Smooth muscle cell of the brain vasculature (primary cell): ENCODE results near the gene ANKEF1.

Experiments
- DNase-seq: peaks from one replicate; pipeline ENCODE4 v3.0.0-alpha.2; 2012; ENCODE audit warnings: low read depth, low spot score

Gene ANKEF1

DNA sequence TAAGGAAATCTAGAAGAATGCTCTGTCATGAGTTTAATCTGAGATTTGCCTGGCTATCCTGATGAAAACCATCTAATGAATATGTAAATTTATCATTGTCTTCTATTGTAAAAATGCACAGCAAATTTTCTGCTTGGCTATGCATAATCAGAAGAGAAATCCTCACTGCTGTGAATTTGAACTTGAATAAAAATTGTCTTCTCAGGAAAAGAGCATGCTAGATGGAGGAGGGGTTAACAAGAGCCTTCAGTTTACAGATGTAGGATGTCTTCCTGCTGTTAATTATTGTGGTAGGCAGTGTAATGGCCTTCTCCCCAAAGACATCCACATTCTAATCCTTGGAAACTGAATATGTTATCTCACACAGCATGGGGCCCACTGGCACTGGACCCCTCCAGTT lies 45.8 kb downstream of the ANKEF1 start:
- no peak for DNase-seq

DNA sequence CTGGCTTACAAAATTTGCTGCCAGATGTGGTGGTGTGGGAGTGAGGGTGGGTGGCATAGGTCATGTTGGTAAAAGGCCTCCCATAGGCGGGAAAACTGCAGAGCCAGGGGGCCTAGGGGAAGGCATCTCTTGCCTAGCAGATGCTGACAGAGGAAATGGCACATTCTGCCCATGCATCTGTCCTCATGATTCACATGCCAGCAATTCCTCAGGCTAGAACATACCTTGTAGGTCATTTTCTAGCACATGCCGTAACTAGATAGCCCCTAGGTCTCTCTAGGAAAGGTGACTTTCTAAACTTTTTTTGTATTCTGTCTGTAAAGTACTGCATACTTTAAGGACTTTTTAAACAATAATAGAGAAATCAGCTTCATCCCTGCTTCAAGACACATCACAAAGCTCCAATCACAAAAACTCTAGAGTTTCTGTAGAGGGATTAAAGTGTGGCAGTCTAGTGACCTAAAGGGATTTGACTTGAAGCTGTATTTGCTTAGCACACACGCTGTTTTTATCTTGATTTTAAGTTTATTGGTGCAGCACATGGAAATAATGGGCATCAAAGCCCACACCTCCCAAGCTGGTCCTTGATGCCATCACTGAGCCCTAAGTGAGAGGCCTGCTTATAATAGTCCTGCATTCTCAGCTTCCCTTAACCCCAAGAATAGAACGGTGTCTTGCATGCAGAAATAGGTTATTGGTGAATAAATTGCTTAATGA lies 55.2 kb downstream of the ANKEF1 start:
- DNase-seq: no peak

DNA sequence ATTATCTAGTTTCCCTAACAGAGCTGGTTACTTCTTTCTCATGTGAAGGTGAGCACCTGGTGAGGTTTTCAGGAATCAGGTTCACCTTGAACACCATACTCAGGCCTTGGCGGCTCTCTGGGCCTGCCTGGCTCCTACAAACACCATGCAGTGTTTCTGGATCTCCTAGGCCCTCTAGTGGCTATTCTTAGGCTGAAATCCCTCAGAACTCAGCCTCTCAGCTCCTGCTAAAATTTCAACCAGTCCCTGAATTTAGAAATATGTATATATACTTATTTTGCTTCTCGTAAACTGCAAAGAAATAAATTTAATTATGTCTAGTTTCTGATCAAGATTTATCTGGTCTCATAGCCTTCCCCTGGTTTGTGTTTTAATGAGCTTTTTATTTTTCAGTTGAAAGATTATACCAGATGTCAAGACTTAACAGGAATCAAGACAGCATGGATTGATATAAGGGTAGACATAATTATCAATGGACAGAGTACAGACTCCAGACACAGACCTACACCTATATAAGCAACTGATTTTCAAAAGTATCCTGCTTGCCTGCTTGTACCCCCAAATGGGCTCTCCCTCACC lies 55.9 kb downstream of the ANKEF1 start:
- no peak for DNase-seq

DNA sequence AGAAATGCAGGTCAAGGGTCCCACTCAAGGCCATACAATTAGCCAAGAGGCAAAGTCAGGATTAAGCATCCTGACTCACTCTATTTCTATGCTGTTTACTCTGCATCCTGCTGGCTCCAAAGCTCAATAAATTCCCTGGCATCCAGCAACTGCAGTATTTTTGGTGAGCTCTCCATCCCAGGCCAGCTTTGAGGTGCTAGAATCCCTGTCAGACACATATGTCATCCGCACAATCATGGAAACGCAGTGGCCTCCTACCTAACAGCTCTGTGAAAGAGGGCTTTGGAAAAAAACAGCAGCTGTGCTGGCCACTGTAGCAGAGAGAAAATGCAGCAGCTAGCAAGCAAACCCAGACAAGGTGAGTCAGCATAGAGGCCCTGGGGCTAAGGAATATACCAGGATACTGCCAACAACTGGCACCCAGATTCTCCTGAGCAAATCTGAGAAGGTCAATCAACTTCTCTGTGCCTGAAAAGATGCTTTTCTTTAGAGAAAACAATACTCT lies 58.4 kb downstream of the ANKEF1 start:
- DNase-seq: no peak

DNA sequence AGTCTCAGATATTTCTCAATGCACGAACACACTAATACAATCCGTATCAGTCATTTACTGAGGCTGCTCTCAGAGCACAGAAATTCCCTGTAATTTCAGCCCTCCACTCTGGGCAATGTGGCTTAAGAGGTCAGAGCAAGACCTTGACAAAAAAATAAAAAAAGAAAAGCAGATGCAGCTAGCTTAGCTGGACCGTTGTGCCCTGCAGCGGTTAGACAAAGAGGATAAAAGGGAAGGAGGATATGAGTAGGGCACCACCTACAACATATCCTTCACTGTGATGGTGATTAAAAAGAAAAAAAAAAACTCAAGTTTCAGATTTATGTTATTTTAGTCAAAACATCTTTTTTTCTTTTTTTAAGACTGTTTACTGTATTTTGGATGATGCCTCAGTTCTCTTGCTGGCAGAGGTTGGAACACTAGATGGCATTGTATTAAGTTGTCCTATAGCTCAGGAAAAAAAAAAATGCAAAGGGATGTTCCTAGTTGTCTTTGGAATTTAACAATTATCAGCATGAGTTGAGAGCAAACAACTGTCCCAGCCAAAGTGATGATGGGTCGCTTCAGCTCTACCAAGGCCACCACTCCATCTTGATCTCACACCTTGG lies 59.9 kb downstream of the ANKEF1 start:
- DNase-seq: no peak

DNA sequence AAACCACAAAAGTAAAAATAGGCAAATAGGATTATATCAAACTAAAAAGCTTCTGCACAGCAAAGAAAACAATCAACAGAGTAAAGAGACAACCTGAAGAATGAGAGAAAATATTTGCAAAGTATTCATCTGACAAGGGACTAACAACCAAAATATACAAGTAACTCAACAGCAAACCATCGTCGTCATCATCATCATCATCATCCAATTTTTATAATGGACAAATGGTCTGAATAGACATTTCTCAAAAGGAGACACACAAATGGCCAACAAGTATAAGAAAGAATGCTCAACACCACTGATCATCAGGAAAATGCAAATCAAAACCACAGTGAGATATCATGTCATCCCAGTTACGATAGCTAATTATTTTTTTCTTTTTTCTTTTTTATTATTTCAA lies 62.0 kb downstream of the ANKEF1 start:
- no peak for DNase-seq

DNA sequence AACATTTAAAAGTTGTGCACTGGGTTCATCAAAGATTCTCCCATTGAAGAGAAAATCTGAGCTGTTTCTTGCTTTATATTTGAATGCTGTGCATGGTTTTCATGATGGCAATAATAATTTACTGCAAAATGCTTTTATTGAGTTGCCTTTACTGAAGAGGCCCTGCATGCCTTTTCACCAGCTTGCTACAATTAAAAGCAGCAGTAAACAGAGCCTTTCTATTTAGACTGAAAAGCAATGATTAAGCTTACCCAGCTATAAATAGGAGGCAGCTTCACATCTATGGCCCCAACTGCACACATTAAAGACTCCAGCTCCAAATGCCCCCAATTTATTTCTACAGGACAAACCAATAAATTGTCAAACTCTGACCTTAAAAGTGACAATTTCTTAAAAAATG lies 70.3 kb downstream of the ANKEF1 start:
- no peak for DNase-seq
